Measurements from ENCODE around the gene TNIP2.
"Not testable (repeated sequence)": the region's sequence is repeated elsewhere in the genome, so short reads cannot be mapped to it uniquely, and the experiment has no call there.

The TNIP2 gene

GRCh38 chr4:2768124-2768523, 12.0 kb upstream of the TNIP2 start:
- no peak for DNase-seq (ENCODE audit: low spot score)

GRCh38 chr4:2767705-2768074, 11.6 kb upstream of the TNIP2 start:
- no peak for DNase-seq (ENCODE audit: low spot score)

GRCh38 chr4:2767046-2767704, 11.0 kb upstream of the TNIP2 start:
- no peak for DNase-seq (ENCODE audit: low spot score)

GRCh38 chr4:2765832-2766526, 9.8 kb upstream of the TNIP2 start:
- no peak for DNase-seq (ENCODE audit: low spot score)

GRCh38 chr4:2763511-2763967, 7.4 kb upstream of the TNIP2 start:
- DNase-seq (ENCODE audit: low spot score), result no peak

GRCh38 chr4:2762486-2763370, 6.6 kb upstream of the TNIP2 start:
- not testable (repeated sequence) for DNase-seq (ENCODE audit: low spot score)

GRCh38 chr4:2762048-2762447, 5.9 kb upstream of the TNIP2 start:
- DNase-seq (ENCODE audit: low spot score), result no peak

GRCh38 chr4:2761035-2761923, 5.1 kb upstream of the TNIP2 start:
- no peak for DNase-seq (ENCODE audit: low spot score)

GRCh38 chr4:2757426-2757825, 1.3 kb upstream of the TNIP2 start:
- no peak for DNase-seq (ENCODE audit: low spot score)

GRCh38 chr4:2756691-2757350, 685 bp upstream of the TNIP2 start:
- no peak for DNase-seq (ENCODE audit: low spot score)

- no peak for DNase-seq (ENCODE audit: low spot score)
Observed at GRCh38 chr4:2754848-2755819, 1.0 kb downstream of the TNIP2 start.

GRCh38 chr4:2753436-2753835, 2.7 kb downstream of the TNIP2 start:
- DNase-seq (ENCODE audit: low spot score), result no peak

- DNase-seq (ENCODE audit: low spot score), result no peak
Observed at GRCh38 chr4:2750719-2751605, 5.2 kb downstream of the TNIP2 start.

GRCh38 chr4:2746891-2747695, 9.0 kb downstream of the TNIP2 start:
- no peak for DNase-seq (ENCODE audit: low spot score)

GRCh38 chr4:2745981-2746806, 9.9 kb downstream of the TNIP2 start:
- no peak for DNase-seq (ENCODE audit: low spot score)

- no peak for DNase-seq (ENCODE audit: low spot score)
Observed at GRCh38 chr4:2745516-2745915, 10.6 kb downstream of the TNIP2 start.

- DNase-seq (ENCODE audit: low spot score), result no peak
Observed at GRCh38 chr4:2744576-2745270, 11.4 kb downstream of the TNIP2 start.
